ENCODE measurements around the gene PTPRJ.

DNA sequence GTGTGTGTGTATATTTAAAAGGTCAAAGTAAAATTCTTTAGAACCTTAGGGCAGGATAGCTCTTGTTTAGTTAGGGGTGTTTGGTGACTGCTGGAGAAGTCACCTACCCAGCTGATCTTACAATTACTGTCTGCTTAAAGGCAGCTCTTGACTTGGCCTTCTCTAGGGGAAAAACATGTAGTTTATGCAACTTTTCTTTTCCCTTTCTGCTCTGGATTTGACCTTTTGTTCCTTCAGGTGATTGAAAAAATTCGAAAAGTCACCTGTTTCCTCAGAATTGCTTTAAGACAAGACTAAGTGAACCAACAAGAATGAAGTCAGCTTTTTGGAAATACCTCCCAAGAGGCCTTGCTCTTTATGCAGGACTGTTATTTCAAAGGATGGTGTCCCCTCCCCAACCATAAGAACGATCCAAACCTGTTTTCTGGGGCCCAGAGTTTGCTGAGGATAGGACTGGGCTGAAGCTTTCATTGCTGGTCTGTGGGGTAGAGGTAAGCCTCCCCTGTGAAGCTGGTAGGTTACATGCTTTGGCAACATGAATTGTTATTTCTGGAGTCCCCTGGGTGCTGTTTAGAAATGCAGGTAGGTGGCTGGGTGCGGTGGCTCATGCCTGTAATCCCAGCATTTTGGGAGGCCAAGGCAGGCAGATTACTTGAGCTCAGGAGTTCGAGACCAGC lies 111.2 kb downstream of the PTPRJ start:
- TF ChIP-seq EZH2 (IDR thresholded peaks at IDR 0.05; ENCODE audit: borderline replicate concordance, insufficient read depth, low read length, poor library complexity, severe bottlenecking) (no peak), CTCF (IDR thresholded peaks at IDR 0.05; ENCODE audit: poor library complexity, severe bottlenecking) (no peak), EP300 (conservative IDR thresholded peaks at IDR 0.05; ENCODE audit: poor library complexity, severe bottlenecking) (no peak), POLR2AphosphoS5 (IDR thresholded peaks at IDR 0.05) (no peak), RAD21 (conservative IDR thresholded peaks at IDR 0.05) (no peak), MXI1 (conservative IDR thresholded peaks at IDR 0.05; ENCODE audit: poor library complexity, severe bottlenecking) (no peak), TAF1 (IDR thresholded peaks at IDR 0.05; ENCODE audit: low read depth) (no peak)
- TF ChIP-seq, protein P1, sequence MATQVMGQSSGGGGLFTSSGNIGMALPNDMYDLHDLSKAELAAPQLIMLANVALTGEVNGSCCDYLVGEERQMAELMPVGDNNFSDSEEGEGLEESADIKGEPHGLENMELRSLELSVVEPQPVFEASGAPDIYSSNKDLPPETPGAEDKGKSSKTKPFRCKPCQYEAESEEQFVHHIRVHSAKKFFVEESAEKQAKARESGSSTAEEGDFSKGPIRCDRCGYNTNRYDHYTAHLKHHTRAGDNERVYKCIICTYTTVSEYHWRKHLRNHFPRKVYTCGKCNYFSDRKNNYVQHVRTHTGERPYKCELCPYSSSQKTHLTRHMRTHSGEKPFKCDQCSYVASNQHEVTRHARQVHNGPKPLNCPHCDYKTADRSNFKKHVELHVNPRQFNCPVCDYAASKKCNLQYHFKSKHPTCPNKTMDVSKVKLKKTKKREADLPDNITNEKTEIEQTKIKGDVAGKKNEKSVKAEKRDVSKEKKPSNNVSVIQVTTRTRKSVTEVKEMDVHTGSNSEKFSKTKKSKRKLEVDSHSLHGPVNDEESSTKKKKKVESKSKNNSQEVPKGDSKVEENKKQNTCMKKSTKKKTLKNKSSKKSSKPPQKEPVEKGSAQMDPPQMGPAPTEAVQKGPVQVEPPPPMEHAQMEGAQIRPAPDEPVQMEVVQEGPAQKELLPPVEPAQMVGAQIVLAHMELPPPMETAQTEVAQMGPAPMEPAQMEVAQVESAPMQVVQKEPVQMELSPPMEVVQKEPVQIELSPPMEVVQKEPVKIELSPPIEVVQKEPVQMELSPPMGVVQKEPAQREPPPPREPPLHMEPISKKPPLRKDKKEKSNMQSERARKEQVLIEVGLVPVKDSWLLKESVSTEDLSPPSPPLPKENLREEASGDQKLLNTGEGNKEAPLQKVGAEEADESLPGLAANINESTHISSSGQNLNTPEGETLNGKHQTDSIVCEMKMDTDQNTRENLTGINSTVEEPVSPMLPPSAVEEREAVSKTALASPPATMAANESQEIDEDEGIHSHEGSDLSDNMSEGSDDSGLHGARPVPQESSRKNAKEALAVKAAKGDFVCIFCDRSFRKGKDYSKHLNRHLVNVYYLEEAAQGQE (IDR thresholded peaks at IDR 0.05; ENCODE audit: borderline replicate concordance), result no peak
